GM19193 (cell line): Measurements from ENCODE around the gene PRKCSH.
A peak's percentile ranks its signal among the peaks of the same experiment; 100 is the strongest.

Experiments used
- POLR2A ChIP-seq: IDR thresholded peaks from 4 replicates; pipeline ENCODE4 v1.6.1; 2011; ENCODE audit not compliant: insufficient read depth, insufficient read length; ENCODE audit errors: extremely low read depth

Gene PRKCSH, protein sequence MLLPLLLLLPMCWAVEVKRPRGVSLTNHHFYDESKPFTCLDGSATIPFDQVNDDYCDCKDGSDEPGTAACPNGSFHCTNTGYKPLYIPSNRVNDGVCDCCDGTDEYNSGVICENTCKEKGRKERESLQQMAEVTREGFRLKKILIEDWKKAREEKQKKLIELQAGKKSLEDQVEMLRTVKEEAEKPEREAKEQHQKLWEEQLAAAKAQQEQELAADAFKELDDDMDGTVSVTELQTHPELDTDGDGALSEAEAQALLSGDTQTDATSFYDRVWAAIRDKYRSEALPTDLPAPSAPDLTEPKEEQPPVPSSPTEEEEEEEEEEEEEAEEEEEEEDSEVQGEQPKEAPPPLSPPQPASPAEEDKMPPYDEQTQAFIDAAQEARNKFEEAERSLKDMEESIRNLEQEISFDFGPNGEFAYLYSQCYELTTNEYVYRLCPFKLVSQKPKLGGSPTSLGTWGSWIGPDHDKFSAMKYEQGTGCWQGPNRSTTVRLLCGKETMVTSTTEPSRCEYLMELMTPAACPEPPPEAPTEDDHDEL

DNA sequence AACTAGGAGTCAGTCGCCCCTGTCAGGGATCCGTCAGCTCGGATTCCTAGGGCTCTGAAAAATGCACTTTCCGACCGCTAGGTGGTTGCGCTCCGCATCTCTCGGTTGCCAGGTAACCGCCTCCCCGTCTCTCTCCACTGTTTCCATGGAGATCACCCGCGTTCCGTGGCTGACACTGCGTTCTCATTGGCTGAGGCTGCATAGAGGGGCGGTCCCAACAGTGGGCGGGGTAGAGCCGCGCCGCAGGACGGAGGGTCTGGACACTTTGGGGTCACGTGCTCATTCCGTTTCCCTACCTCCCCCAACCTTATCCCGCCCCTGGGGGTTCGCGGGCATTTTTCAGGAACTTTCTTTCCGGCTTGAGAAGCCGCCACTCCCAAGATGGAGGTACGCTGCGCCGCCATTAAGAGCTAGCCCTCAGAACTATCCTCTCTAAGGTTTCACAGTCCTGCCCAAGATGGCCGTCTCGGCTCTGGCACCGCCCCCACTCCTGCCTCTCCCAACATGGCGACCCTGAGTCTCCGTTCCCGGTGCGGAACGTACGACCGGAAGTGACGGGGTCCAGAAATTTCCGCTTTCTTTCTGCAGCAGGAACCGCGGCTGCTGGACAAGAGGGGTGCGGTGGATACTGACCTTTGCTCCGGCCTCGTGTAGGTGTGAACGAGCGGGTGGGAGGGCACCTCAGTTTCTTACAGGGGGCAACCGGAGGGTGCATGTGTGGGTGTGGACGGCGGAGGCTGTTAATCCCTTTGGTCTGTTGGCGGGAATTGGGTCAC, at the start of gene PRKCSH, which contains the start of gene ODAD3:
PRKCSH (plus strand) TSS at position 579 of the 776 bp plus-strand sequence. CDS start 483 bp downstream, outside the sequence.
ODAD3 (minus strand) TSS at position 65 of the 776 bp plus-strand sequence. CDS start 105 bp downstream, outside the sequence.
- peak; percentile 81 for TF ChIP-seq POLR2A

DNA sequence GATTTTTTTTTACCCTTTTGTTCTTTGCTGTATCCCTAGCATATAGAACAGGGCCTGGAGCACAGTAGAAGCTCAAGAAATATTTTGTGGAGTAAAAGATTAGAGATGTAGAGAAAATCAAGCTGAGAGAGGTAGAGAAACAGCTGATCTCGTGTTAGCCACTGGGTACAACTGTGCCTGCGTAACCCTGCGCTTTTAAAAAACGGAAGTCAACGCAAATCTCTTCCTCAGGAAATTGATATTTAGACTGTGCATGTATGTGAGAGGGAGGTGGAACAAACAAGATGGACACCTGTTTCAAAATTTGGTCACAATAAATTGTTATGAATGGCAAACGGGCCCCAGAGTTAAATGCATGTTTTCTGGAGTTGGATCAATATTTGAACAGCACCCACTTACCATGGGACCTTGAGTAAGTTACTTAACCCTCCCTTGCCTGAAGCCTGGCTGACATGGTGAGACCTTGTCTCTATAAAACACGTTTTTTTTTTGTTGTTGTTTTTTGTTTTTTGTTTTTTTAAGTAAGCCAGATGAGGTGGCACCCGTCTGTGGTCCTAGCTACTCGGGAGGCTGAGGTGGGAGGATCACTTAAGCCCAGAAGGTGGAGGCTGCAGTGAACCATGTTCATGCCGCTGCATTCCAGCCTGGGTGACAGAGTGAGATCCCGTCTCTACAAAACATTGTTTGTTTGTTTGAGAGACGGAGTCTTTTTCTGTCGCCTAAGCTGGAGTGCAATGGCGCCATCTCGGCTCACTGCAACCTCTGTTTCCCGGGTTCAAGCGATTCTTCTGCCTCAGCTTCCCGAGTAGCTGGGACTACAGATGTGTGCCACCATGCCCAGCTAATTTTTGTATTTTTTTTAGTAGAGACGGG, 48.0 kb upstream of the PRKCSH start:
- no peak for TF ChIP-seq POLR2A

DNA sequence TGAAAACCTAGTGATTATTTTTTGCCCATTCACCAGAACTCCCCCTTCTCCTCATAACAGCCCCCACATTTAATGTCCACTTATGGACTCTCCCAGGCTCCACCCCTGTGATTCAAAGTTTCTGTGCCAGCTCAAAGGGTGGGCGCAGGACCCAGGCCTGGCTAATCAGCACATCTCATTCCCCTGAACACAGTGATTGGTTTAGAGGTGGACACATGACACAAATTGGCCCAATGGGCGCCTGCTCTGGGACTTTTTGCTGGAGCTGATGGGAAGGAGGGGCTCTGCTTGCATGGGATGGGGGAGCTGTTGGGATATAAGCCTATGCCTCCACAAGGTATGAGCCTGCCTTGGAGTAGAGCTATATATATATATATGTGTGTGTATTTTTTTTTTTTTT, 45.1 kb upstream of the PRKCSH start:
- TF ChIP-seq POLR2A = no peak

DNA sequence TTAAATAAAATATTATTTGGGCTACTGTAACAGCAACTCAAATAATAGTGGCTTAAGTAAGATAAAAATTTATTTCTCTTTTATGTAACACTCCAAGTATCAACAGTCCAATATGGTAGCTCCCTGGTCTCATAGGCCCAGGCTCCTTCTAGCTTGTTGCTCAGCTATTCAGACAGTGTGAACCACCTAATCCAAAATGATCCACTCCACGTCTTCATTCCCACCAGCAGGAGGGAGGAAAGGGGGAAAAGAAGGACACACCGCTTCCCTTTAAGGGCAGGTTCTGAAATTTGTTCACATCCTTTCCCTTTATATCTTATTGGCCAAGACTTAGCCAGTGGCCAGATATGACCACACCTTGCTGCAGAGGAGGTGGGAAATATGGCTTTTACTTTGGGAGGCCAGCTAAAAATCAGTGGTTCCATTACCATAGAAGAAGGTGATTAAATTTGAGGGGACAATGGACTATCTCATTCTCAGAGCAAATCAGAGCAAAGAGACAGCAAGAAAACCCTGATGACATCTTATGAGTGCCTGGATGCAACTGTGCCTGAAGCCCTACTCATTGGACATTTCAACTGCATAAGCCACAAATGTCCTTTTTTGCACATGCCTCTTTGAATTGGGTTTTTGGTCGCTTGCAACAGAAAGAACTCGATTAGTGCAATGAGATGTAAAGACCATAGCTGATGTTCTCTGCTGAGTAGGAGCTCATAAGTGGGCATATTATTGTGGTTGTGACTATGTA, 44.3 kb upstream of the PRKCSH start:
- no peak for TF ChIP-seq POLR2A

DNA sequence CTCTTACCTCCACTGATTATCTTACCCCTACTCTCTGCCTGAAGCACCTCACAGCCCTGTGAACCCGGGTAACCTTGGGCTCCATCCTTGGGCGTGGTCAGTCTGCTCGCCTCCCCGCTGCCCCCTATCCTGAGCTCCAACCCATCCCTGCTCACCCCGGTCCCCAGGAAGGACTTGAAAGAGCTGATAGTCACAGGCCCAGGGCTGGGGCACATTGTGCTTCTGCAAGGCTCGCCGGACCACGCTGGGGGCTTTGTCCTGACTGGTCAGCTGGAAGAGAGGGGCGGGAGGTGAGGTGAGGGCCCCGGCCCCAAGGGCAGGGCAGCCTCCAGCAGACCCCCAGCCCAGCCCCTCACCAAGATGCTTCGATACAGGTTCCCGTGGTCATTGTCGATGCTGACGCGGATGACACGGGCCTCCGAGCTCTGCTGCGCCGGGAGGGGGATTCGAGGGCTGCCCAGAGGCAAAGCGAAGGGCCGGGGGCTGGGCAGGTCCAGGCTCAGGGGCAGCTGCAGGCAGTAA, 38.3 kb upstream of the PRKCSH start:
- no peak for TF ChIP-seq POLR2A

DNA sequence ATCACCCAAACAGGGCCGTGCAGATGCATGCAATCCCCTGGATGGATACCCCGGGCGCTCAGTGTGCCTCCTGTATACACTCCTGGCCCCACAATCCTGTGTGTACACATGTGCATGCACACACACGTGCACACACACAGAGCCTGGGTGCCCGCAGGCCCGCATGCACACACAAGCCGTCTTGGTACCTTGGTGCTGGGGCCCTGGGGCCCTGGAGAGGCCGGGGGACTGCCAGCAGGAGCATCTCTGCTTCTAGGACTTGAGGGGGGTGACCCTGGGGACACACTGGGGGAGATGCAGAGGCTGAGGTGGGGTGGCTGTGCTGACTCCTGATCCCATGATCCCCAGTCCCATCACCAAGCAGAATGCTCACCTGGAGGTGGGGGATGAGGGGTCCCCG, 35.8 kb upstream of the PRKCSH start:
- no peak for TF ChIP-seq POLR2A

DNA sequence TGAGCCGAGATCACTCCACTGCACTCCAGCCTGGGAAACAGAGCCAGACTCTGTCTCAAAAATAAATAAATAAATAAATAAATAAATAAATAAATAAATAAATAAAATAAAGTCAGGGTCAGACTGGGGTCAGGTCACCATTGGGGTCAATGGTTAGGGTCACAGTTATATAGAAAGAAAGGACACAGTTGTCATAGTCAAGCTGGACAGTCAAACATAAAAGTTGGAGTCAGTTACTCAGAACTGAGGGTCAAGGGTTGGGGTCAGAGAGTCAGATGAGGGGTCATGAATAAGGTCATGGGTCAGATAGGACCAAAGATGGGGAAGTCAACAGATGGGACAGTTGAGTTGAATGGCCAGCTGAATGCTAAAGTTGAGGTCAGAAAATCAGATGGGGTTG, 34.6 kb upstream of the PRKCSH start:
- TF ChIP-seq POLR2A = no peak

DNA sequence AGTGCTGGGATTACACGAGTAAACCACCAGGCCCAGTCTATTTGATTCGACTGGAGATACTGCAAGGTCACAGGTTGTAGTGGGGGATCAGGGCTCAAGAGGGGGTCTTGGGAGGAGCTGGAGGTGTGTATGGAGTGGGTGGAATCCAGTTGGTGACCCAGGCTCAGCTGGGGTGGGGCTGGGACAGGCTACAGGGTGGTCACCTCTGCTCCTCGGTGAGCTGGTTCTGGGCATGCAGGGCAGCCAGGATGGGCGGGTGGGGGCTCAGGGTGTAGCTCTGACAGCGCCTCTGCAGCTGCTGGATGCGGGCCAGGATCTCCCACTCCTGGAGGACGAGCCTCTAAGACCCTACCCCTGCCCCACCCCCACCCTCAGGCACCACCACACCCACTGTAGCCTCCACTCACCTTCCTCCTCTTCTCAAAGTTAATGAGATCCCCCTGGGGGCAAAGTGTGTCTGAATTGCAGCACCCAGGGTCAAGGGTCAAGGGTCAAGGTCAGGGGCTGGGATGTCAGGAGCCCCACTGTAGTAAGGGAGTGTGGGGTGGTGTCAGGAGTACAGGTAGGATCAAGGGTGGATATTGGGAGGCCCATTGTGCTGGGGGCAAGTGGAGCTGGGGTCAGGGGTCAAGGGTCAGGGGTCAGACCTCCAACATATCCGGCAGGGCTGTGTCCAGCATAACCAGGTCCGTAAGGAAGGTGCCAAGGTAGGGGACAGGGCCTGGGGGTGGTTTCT, 33.5 kb upstream of the PRKCSH start:
- TF ChIP-seq POLR2A = no peak

DNA sequence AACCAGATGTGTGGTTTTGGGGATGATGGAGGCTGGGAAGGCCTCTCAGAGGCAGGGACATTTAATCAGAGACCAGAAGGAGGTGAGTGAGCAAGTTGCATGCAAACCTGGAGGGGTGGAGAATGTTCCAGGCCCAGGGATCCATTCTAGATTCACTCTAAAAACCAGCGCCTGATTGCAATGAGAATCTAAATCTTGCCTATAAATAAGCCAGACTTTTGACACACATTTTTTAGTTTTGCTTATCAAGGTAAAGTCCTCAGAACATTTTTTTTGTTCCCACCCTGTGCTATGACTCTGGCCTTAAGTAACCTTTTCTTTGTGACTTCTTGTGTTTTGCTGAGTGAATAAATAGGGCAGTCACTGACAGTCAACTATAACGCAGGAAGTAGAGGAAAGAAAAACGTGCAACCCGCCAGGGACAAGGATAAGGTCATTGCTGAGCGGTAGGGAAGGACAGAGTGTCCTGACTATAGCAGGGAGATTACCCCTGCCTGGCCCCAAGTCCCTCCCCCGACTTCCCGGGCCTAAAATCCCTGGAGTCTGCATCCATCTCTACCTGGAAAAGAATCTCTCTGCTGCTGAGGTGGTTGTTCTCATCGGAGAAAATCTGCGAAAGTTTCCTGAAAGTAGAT, 30.7 kb upstream of the PRKCSH start:
- no peak for TF ChIP-seq POLR2A

DNA sequence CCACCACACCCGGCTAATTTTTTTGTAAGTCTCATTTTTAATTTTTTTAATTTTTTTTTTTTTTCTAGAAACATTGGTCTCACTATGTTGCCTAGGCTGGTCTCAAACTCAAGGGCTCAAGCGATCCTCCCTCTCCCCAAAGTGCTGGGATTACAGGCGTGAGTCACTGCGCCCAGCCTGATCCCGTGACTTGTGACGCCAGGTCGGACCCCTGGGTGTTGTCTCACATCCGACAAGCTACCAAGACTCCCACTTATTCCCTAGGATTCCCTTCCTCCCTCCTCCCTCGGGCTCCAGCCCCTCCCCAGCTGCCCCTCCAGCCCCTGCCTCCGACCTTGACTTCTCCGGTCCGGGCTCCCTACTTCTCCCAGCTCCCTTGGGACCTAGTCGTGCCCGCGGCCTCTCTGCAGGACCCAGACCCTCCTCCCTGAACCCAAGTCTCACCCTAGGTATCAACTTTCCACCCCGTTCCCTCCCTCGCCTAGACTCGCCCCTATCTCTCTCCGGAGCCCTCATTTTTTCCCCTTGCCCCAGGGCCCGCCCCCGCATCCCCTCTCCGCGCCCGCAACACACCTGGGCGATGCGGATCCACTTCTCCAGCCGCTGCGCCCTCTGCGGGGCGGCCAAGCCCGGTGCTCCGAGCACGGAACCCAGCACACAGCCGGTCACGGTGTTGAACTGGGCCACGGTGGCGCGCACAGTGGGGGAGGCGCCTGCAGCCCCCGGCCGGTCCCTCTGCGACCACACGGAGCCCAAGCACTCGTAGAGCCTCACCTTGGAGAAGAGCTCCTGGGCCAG, 29.4 kb upstream of the PRKCSH start:
- TF ChIP-seq POLR2A = no peak

DNA sequence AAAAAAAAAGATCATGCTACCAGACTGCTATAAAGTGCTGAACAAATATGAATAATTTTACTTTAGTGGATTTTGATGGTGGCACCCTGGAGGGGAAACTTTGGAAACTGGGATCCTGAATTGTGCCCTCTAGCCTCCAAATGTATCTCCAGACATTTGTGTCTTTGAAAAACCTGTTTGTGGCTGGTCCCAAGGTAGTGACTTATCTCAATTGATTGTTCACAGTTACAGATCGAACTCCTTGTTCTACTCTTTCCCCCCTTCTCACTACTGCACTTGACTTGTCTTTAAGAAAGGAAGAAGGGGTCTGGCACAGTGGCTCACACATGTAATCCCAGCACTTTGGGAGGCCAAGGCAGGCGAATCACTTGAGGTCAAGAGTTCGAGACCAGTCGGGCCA, 26.8 kb upstream of the PRKCSH start:
- no peak for TF ChIP-seq POLR2A

DNA sequence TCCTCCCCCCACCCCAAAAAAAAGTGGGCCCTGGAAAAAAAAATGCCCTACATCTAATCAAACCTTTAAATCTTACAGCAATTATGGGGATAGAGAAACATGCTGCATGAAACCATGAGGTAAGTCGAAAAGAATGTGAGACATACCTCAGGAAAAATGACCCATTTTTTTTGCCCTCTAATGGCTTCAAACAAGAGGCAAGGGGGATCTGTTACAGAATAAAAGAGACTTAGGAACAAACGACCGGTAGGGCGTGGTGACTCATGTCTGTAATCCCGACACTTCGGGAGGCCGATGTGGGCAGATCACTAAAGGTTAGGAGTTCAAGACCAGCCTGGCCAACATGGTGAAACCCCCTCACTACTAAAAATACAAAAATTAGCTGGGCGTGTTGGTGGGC, 24.8 kb upstream of the PRKCSH start:
- TF ChIP-seq POLR2A = no peak
